Renal pelvis (tissue), 3 donors: ENCODE data around the gene PCCA. TPM values are rescaled to one million over a fixed set of nuclear protein-coding genes. Genes with fewer than 3 reads are reported as not detected.

Source experiments
- polyA plus RNA-seq, 3 donors: library from polyadenylated mRNA; unstranded; fragments of 120-200 nt; gene quantifications; one replicate each; pipeline ENCODE4 v1.2.1, GENCODE V29; 2013; ENCODE audit not compliant: insufficient read length in 3 of 3

PCCA gene
- polyA plus RNA-seq, 3 donors, result 49.0 to 53.6 (median 51.0) TPM

Other genes starting within 250 kb of the PCCA start
- gene ZIC5, start 117.3 kb upstream of the PCCA start, polyA plus RNA-seq, result under 1 TPM in 2 of 3 donors, not detected in 1; 0.05 to 0.06 TPM
- gene ZIC2, start 107.3 kb upstream of the PCCA start, polyA plus RNA-seq, result under 1 TPM; 0.27 to 0.39 (median 0.29) TPM